Sigmoid colon (tissue), 4 donors: ENCODE data around the gene HDHD2.

Experiments
- CTCF ChIP-seq, 4 experiments: fragments of 450-650 bp in 3 of 4; fragments of 200-600 bp in 1 of 4; IDR thresholded peaks; one replicate each; pipeline ENCODE4 v1.5.1; 2016 to 2019; ENCODE audit warnings: antibody characterized with exemption in 4 of 4, mild to moderate bottlenecking in 3 of 4, moderate library complexity in 2 of 4
- EP300 ChIP-seq, 4 donors: sonication (generic); formaldehyde crosslinking; IDR thresholded peaks; one replicate each; pipeline ENCODE4 v1.6.1; 2017; ENCODE audit warnings: antibody characterized with exemption in 4 of 4

- TF ChIP-seq CTCF (IDR thresholded peaks at IDR 0.05) (no peak), EP300 (IDR thresholded peaks at IDR 0.05) (no peak)
These were observed 87.8 kb downstream of the HDHD2 start for GRCh38 chr18:47062471-47062870.
